Measurements from ENCODE around the gene GYPC. TPM values are rescaled to one million over a fixed set of nuclear protein-coding genes. Genes with fewer than 3 reads are reported as not detected.
A peak's percentile ranks its signal among the peaks of the same experiment; 100 is the strongest.

GYPC gene
- total and polyA plus RNA-seq, 8 donors: 13.0 to 75.4 (median 22.8) TPM

GRCh38 chr2:126696644-126697520, 40.9 kb downstream of the GYPC start:
- no peak for ATAC-seq
- H3K27me3 ChIP-seq: no peaks in the 10 kb centered on the region
- DNase-seq: no peak

DNA sequence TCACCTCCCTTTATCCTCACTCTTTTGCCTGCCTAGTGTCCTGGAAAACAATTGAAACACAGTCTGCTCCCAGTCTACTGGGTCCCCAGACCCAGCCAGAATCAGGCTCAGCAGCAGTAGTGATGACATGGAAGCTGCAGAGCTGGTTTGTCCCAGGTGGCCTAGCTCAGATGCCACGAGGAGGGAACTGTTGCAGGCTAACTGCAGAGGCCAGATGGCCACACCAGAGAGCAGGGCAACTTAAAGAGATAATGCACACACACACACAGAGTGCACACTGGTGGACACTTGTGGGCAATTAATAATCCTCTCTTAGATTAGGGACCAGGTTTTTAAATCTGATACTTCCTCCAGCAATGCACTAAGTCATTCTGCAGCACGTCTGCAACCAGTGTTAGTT, 42.4 kb downstream of the GYPC start:
- ATAC-seq: no peak
- Histone ChIP-seq H3K36me3 (no peaks in the 10 kb centered on the region), H3K27ac (no peak overlapping the region), H3K27me3 (no peaks in the 10 kb centered on the region), H3K9me3 (no peaks in the 10 kb centered on the region), H3K4me1 (no peaks in the 10 kb centered on the region), H3K4me3 (no peak overlapping the region)
- intact Hi-C loops (cut with DNase I): no loop called here
- WGBS, 2 donors: 44 to 52% methylated on average over 2 of the region's 2 CpGs
- FAIRE-seq: no peak
- TF ChIP-seq, protein P1, sequence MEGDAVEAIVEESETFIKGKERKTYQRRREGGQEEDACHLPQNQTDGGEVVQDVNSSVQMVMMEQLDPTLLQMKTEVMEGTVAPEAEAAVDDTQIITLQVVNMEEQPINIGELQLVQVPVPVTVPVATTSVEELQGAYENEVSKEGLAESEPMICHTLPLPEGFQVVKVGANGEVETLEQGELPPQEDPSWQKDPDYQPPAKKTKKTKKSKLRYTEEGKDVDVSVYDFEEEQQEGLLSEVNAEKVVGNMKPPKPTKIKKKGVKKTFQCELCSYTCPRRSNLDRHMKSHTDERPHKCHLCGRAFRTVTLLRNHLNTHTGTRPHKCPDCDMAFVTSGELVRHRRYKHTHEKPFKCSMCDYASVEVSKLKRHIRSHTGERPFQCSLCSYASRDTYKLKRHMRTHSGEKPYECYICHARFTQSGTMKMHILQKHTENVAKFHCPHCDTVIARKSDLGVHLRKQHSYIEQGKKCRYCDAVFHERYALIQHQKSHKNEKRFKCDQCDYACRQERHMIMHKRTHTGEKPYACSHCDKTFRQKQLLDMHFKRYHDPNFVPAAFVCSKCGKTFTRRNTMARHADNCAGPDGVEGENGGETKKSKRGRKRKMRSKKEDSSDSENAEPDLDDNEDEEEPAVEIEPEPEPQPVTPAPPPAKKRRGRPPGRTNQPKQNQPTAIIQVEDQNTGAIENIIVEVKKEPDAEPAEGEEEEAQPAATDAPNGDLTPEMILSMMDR (IDR thresholded peaks at IDR 0.05): no peak
- no peak for DNase-seq

More at GRCh38 chr2:126696644-126697520, 40.9 kb downstream of the GYPC start:
- 42 to 47% methylated on average over 15 of the region's 15 CpGs for WGBS, 2 donors
- TF ChIP-seq, protein P1 (IDR thresholded peaks at IDR 0.05): no peak
- Histone ChIP-seq H3K27ac (no peak overlapping the region), H3K36me3 (no peaks in the 10 kb centered on the region), H3K4me3 (no peak overlapping the region), H3K4me1 (no peaks in the 10 kb centered on the region), H3K9me3 (no peaks in the 10 kb centered on the region)
- no peak for FAIRE-seq
- intact Hi-C loops (cut with DNase I): no loop called here

GRCh38 chr2:126699018-126699417, 43.1 kb downstream of the GYPC start:
- intact Hi-C loops (cut with DNase I): no loop called here

DNA sequence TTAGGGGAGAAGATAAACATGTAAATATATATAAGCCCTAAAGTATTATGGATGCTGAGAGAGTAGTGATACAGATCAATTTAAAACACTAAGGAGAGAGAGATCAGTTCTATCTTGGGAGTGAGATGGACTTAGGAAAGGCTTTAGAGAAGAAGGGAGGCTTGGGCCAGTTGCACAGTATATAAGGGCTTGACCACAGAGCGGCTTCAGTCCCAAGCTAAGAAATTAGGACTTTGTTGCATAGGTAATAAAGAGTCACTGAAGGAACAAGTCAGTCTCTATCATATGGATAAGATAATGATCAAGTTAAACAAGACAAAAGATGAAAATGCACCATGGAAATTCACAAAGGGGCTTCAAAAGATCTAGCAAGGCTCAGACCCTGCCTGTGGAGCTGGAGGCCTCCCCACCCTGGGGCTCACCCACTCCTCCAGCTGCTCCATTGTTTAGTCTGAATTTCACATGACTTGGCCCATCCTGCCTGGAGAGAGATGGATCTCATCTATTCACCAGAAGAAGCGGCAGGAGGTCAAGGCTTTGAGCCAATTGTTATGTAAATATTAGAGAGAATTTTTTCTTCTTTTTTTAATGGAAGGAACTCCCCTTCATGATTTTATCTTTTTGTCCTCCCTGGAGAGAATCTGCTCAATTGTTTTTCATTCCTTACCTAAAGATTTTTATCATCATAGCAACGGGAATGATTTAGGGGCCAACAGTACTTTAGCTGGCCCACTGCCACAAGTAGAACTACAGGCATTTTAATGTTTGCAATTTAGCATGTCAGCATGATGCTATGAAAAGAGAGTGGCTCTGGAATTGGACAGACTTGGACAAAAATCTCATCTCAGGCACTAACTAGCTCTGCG, 44.0 kb downstream of the GYPC start:
- no peaks in the 10 kb centered on the region for H3K36me3 ChIP-seq
- no peaks in the 10 kb centered on the region for H3K4me1 ChIP-seq
- TF ChIP-seq, protein P1 (IDR thresholded peaks at IDR 0.05): no peak
- WGBS, 2 donors: 44 to 57% methylated on average over 4 of the region's 4 CpGs
- peak overlapping the region in 1 of 4 donors; percentile 8 for H3K27ac ChIP-seq
- H3K9me3 ChIP-seq: no peaks in the 10 kb centered on the region
- no peaks in the 10 kb centered on the region for H3K27me3 ChIP-seq
- no peak overlapping the region for H3K4me3 ChIP-seq
- intact Hi-C loops (cut with DNase I): no loop called here
- no peak for ATAC-seq
- no peak for DNase-seq
- no peak for FAIRE-seq

More at GRCh38 chr2:126699018-126699417, 43.1 kb downstream of the GYPC start:
- Histone ChIP-seq H3K4me3 (no peak overlapping the region), H3K36me3 (no peaks in the 10 kb centered on the region), H3K27me3 (no peaks in the 10 kb centered on the region), H3K27ac (no peak overlapping the region), H3K9me3 (no peaks in the 10 kb centered on the region), H3K4me1 (no peaks in the 10 kb centered on the region)
- TF ChIP-seq, protein P1 (IDR thresholded peaks at IDR 0.05): no peak
- FAIRE-seq (no peak), ATAC-seq (no peak), DNase-seq (no peak)
- WGBS, 2 donors: 68 to 79% methylated on average over 2 of the region's 2 CpGs

All from pancreas (tissue), 10 donors.